Hepatocyte (in vitro differentiated cells): ENCODE results near the gene TUBGCP3. TPM values are rescaled to one million over a fixed set of nuclear protein-coding genes. Genes with fewer than 3 reads are reported as not detected.

Experiments used
- DNase-seq: peaks from one replicate; pipeline ENCODE4 v3.0.0-alpha.2; 2016; ENCODE audit warnings: low spot score
- H2AFZ ChIP-seq: fragments of 200-600 bp; sonication (generic); 2 replicates; pipeline ENCODE4 v1.6.0; 2016; ENCODE audit warnings: antibody characterized with exemption, mild to moderate bottlenecking
- H3K27ac ChIP-seq: fragments of 200-600 bp; sonication (generic); 2 replicates; pipeline ENCODE4 v1.5.1; 2016; ENCODE audit warnings: mild to moderate bottlenecking
- H3K27me3 ChIP-seq: fragments of 200-600 bp; sonication (generic); 2 replicates; pipeline ENCODE4 v1.6.1; 2016
- H3K36me3 ChIP-seq: fragments of 200-600 bp; sonication (generic); replicated peaks from 2 replicates; pipeline ENCODE4 v1.5.1; 2016; ENCODE audit warnings: low read depth; ENCODE audit not compliant: insufficient read depth
- H3K4me1 ChIP-seq: fragments of 200-600 bp; sonication (generic); 2 replicates; pipeline ENCODE4 v1.5.1; 2016; ENCODE audit warnings: mild to moderate bottlenecking, moderate library complexity; ENCODE audit not compliant: insufficient read depth
- H3K4me2 ChIP-seq: fragments of 200-600 bp; sonication (generic); 2 replicates; pipeline ENCODE4 v1.6.0; 2016
- H3K4me3 ChIP-seq: fragments of 200-600 bp; sonication (generic); 2 replicates; pipeline ENCODE4 v1.5.1; 2016; ENCODE audit warnings: mild to moderate bottlenecking
- H3K79me2 ChIP-seq: fragments of 200-600 bp; sonication (generic); 2 replicates; pipeline ENCODE4 v1.6.0; 2017; ENCODE audit warnings: mild to moderate bottlenecking
- H3K9me2 ChIP-seq: fragments of 200-600 bp; sonication (generic); replicated peaks from 2 replicates; pipeline ENCODE4 v1.6.0; 2017; ENCODE audit warnings: mild to moderate bottlenecking; ENCODE audit not compliant: insufficient read depth
- H3K9me3 ChIP-seq: fragments of 200-600 bp; sonication (generic); 2 replicates; pipeline ENCODE4 v1.5.1; 2016; ENCODE audit warnings: low read depth, mild to moderate bottlenecking
- H4K20me1 ChIP-seq: fragments of 200-600 bp; sonication (generic); 2 replicates; pipeline ENCODE4 v1.6.0; 2016; ENCODE audit warnings: mild to moderate bottlenecking; ENCODE audit not compliant: insufficient read depth, poor library complexity, severe bottlenecking
- EZH2 ChIP-seq: fragments of 200-600 bp; sonication (generic); IDR thresholded peaks from 2 replicates; pipeline ENCODE4 v1.6.1; 2016; ENCODE audit warnings: antibody characterized with exemption, mild to moderate bottlenecking, borderline replicate concordance
- EZH2phosphoT487 ChIP-seq: fragments of 200-600 bp; sonication (generic); IDR thresholded peaks from one replicate; pipeline ENCODE4 v1.6.1; 2018; ENCODE audit warnings: antibody characterized with exemption, mild to moderate bottlenecking, low read depth, moderate library complexity; ENCODE audit not compliant: unreplicated experiment, severe bottlenecking
- WGBS: methylation state at CpG from one replicate; pipeline ENCODE4 v1.1.6; 2016; ENCODE audit warnings: low lambda C conversion rate; ENCODE audit errors: missing lambda C conversion rate; 5-methylcytosine and 5-hydroxymethylcytosine counted together
- polyA plus RNA-seq: library from polyadenylated mRNA; unstranded; fragments of >200 nt; fragmentation: Nextera tagmentation; extraction: Ambion mirVana; gene quantifications from 2 replicates; pipeline ENCODE4 v1.2.1, GENCODE V29; 2016
- total RNA-seq: library from RNA; depleted of rRNA; stranded (reverse); fragments of >200 nt; gene quantifications from 2 replicates; pipeline ENCODE4 v1.2.3, GENCODE V29; 2014
- TF ChIP-seq, protein P1 (sequence below): fragments of 200-600 bp; sonication (generic); IDR thresholded peaks from 2 replicates; pipeline ENCODE4 v1.5.1; 2016; ENCODE audit warnings: antibody characterized with exemption, mild to moderate bottlenecking; ENCODE audit not compliant: poor library complexity

Gene TUBGCP3
- total and polyA plus RNA-seq, 2 experiments from 2014 or later: 9.7 to 11.1 TPM

- Histone ChIP-seq H3K4me1 (no peaks in the 10 kb centered on the region), H3K9me3 (no peaks in the 10 kb centered on the region), H3K27me3 (peaks cover 4% of the 10 kb centered on the region), H3K4me3 (no peak overlapping the region), H3K79me2 (no peaks in the 10 kb centered on the region), H4K20me1 (no peaks in the 10 kb centered on the region), H2AFZ (no peak overlapping the region), H3K36me3 (no peaks in the 10 kb centered on the region), H3K9me2 (no peaks in the 10 kb centered on the region), H3K4me2 (no peak overlapping the region), H3K27ac (no peak overlapping the region)
- WGBS: 93% methylated on average over 11 of the region's 11 CpGs
- DNase-seq: no peak
- no peak for TF ChIP-seq EZH2
- TF ChIP-seq, protein P1, sequence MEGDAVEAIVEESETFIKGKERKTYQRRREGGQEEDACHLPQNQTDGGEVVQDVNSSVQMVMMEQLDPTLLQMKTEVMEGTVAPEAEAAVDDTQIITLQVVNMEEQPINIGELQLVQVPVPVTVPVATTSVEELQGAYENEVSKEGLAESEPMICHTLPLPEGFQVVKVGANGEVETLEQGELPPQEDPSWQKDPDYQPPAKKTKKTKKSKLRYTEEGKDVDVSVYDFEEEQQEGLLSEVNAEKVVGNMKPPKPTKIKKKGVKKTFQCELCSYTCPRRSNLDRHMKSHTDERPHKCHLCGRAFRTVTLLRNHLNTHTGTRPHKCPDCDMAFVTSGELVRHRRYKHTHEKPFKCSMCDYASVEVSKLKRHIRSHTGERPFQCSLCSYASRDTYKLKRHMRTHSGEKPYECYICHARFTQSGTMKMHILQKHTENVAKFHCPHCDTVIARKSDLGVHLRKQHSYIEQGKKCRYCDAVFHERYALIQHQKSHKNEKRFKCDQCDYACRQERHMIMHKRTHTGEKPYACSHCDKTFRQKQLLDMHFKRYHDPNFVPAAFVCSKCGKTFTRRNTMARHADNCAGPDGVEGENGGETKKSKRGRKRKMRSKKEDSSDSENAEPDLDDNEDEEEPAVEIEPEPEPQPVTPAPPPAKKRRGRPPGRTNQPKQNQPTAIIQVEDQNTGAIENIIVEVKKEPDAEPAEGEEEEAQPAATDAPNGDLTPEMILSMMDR: no peak
- TF ChIP-seq EZH2phosphoT487: no peak
These were observed 39.2 kb upstream of the TUBGCP3 start for GRCh38 chr13:112627161-112627560.

DNA sequence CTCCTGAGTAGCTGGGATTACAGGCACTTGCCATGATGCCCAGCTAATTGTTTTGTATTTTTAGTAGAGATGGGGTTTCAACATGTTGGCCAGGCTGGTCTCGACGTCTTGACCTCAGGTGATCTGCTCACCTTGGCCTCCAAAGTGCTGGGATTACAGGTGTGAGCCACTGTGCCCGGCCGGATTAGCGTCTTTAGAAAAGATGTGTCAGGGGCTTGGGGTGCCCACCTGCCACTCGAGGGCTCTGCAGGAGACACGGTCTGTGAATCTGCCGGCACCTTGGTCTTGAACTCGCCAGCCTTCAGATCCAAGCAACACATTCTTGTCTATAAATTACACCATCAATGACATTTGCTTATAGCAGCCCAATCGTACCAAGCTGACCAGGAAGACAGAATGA, 38.8 kb upstream of the TUBGCP3 start:
- Histone ChIP-seq H3K4me1 (no peaks in the 10 kb centered on the region), H2AFZ (no peak overlapping the region), H3K27me3 (peaks cover 4% of the 10 kb centered on the region), H3K9me3 (no peaks in the 10 kb centered on the region), H3K4me3 (no peak overlapping the region), H3K4me2 (no peak overlapping the region), H3K79me2 (no peaks in the 10 kb centered on the region), H3K27ac (no peak overlapping the region), H4K20me1 (no peaks in the 10 kb centered on the region), H3K36me3 (no peaks in the 10 kb centered on the region), H3K9me2 (no peaks in the 10 kb centered on the region)
- DNase-seq: no peak
- TF ChIP-seq EZH2phosphoT487 (no peak), EZH2 (no peak)
- TF ChIP-seq, protein P1: no peak
- WGBS: 93% methylated on average over 10 of the region's 10 CpGs

DNA sequence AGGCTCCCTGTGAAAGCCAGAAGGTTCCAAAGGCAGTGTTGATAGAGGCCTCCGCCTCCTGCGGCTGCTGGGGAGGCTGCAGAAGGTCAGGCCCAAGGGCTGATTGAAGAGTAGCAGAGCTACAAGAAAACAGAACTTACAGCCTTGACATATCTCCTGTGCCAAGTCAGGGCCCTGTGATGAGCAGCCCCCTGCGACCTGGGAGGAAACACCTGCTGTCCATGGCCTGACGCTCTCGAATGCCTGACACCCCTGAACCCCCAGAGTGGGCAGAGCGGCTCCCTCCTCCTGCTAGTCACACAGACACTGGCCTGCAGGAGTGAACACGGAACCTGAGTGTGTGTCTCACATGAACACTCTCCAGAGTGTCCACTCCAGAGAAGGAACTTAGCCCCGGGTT, 38.2 kb upstream of the TUBGCP3 start:
- 91% methylated on average over 8 of the region's 8 CpGs for WGBS
- TF ChIP-seq EZH2 (no peak), EZH2phosphoT487 (no peak)
- TF ChIP-seq, protein P1: no peak

GRCh38 chr13:112625698-112626097, 37.7 kb upstream of the TUBGCP3 start:
- Histone ChIP-seq H3K4me3 (no peak overlapping the region), H3K79me2 (no peaks in the 10 kb centered on the region), H3K4me2 (no peak overlapping the region), H3K9me3 (no peaks in the 10 kb centered on the region), H3K4me1 (no peaks in the 10 kb centered on the region), H3K36me3 (no peaks in the 10 kb centered on the region), H4K20me1 (no peaks in the 10 kb centered on the region), H2AFZ (no peak overlapping the region), H3K27me3 (peaks cover 4% of the 10 kb centered on the region), H3K9me2 (no peaks in the 10 kb centered on the region), H3K27ac (no peak overlapping the region)
- DNase-seq: no peak
- no peak for TF ChIP-seq EZH2phosphoT487
- TF ChIP-seq, protein P1: no peak
- TF ChIP-seq EZH2: no peak
- 90% methylated on average over 8 of the region's 8 CpGs for WGBS

More for the DNA sequence above, 38.2 kb upstream of the TUBGCP3 start:
- DNase-seq: no peak
- H3K9me3 ChIP-seq: no peaks in the 10 kb centered on the region
- no peaks in the 10 kb centered on the region for H4K20me1 ChIP-seq
- peaks cover 4% of the 10 kb centered on the region for H3K27me3 ChIP-seq
- no peak overlapping the region for H3K4me3 ChIP-seq
- no peak overlapping the region for H3K27ac ChIP-seq
- no peaks in the 10 kb centered on the region for H3K36me3 ChIP-seq
- H3K79me2 ChIP-seq: no peaks in the 10 kb centered on the region
- H3K4me2 ChIP-seq: no peak overlapping the region
- H2AFZ ChIP-seq: no peak overlapping the region
- no peaks in the 10 kb centered on the region for H3K4me1 ChIP-seq
- no peaks in the 10 kb centered on the region for H3K9me2 ChIP-seq
